PFSK-1 (cell line): Measurements from ENCODE around the gene FOSL2.

ENCODE experiments used
- FOXP2 ChIP-seq: optimal IDR thresholded peaks from 2 replicates; pipeline ENCODE3; 2011; ENCODE audit warnings: borderline replicate concordance, control low read depth, inconsistent platforms; ENCODE audit not compliant: insufficient read depth; ENCODE audit errors: extremely low read length, extremely low read depth
- POLR2AphosphoS5 ChIP-seq: IDR thresholded peaks from 2 replicates; pipeline ENCODE4 v1.6.1; 2012; ENCODE audit warnings: low read depth, mild to moderate bottlenecking, control low read depth, low read length, moderate library complexity
- REST ChIP-seq, 2 experiments: IDR thresholded peaks; 2 replicates each; pipeline versions ENCODE4 v1.6.1 to v1.8.0; 2011 to 2012; ENCODE audit warnings: low read depth in 2 of 2, low read length in 2 of 2, control low read depth in 1 of 2, inconsistent platforms in 1 of 2, mild to moderate bottlenecking in 1 of 2, moderate library complexity in 1 of 2; ENCODE audit not compliant: insufficient read depth in 1 of 2
- SIN3A ChIP-seq: IDR thresholded peaks from 2 replicates; pipeline ENCODE4 v1.6.1; 2012; ENCODE audit warnings: mild to moderate bottlenecking, low read length, moderate library complexity, borderline replicate concordance; ENCODE audit not compliant: insufficient read depth
- TAF1 ChIP-seq: IDR thresholded peaks from 2 replicates; pipeline ENCODE4 v1.6.1; 2012; ENCODE audit warnings: low read length, control low read depth, borderline replicate concordance; ENCODE audit not compliant: insufficient read depth

DNA sequence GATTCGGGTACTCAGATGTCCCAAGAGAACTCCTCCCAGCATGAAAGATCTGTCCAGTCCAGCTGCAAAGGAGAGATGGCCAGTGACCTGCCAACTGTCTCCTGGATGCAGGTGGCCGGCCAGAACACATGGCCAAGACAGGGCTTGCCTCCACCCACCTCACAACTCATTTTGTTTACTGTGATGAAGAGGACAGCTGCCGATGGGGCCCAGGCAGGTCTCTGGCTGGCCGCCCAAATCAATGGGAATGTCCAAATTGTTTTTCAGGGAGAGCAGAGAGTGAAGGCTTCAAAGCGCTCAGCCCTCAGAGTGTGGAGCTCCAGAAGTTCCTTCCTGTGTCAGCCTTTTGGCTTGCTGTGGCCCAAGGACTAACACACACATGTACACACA, 41.9 kb downstream of the FOSL2 start:
- TF ChIP-seq POLR2AphosphoS5 (no peak), TAF1 (no peak), REST (IDR thresholded peaks at IDR 0.05; ENCODE audit: insufficient read depth in 1 of 2, low read depth in 2 of 2, low read length in 2 of 2) (no peak), FOXP2 (no peak), SIN3A (no peak)
